ENCODE measurements around the gene ZFP28.

GRCh38 chr19:56537442-56537841, 1.3 kb upstream of the ZFP28 start:
- TF ChIP-seq, protein P1, sequence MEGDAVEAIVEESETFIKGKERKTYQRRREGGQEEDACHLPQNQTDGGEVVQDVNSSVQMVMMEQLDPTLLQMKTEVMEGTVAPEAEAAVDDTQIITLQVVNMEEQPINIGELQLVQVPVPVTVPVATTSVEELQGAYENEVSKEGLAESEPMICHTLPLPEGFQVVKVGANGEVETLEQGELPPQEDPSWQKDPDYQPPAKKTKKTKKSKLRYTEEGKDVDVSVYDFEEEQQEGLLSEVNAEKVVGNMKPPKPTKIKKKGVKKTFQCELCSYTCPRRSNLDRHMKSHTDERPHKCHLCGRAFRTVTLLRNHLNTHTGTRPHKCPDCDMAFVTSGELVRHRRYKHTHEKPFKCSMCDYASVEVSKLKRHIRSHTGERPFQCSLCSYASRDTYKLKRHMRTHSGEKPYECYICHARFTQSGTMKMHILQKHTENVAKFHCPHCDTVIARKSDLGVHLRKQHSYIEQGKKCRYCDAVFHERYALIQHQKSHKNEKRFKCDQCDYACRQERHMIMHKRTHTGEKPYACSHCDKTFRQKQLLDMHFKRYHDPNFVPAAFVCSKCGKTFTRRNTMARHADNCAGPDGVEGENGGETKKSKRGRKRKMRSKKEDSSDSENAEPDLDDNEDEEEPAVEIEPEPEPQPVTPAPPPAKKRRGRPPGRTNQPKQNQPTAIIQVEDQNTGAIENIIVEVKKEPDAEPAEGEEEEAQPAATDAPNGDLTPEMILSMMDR (IDR thresholded peaks at IDR 0.05; ENCODE audit: low read depth, low read length, missing input control) = no peak
- no peak for TF ChIP-seq SP1 (IDR thresholded peaks at IDR 0.05)
- TF ChIP-seq, protein P2, sequence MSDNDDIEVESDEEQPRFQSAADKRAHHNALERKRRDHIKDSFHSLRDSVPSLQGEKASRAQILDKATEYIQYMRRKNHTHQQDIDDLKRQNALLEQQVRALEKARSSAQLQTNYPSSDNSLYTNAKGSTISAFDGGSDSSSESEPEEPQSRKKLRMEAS (IDR thresholded peaks at IDR 0.05) = no peak

All from liver (tissue), 3 donors.